Panc1 (cell line): ENCODE results near the gene CGN. TPM values are rescaled to one million over a fixed set of nuclear protein-coding genes. Genes with fewer than 3 reads are reported as not detected.

ENCODE experiments used
- ATAC-seq: fragments of 200-7000 bp; cut with Tn5 transposase; 2 replicates; pipeline ENCODE4 v1.9.1; 2020; ENCODE audit warnings: mild to moderate bottlenecking, moderate library complexity
- BruUV-seq: library from RNA; stranded (reverse); fragments of 400-500 nt; replicated peaks from 2 replicates; lab custom pipeline; 2021; lab: Mats Ljungman, UMichigan
- CTCF ChIA-PET: fragments of 300-600 bp; sonication (Branson Sonifier 250); formaldehyde crosslinking; loops from one replicate; lab custom pipeline; 2022; ENCODE audit warnings: antibody characterized with exemption; lab: Charles Lee
- POLR2A ChIA-PET: fragments of 300-600 bp; sonication (Branson Sonifier 250); formaldehyde crosslinking; loops from one replicate; lab custom pipeline; 2022; ENCODE audit warnings: antibody characterized with exemption; lab: Charles Lee
- DNase-seq: peaks from one replicate; pipeline ENCODE4 v3.0.0-alpha.2; 2010; ENCODE audit warnings: low read depth, low spot score
- H3K27ac ChIP-seq: 2 replicates; pipeline ENCODE4 v1.5.1; 2011; ENCODE audit warnings: mild to moderate bottlenecking, low read length, inconsistent platforms
- H3K27me3 ChIP-seq: fragments of 200-500 bp; sonication (Bioruptor generic); 2 replicates; pipeline ENCODE4 v1.6.0; 2014; ENCODE audit warnings: low read length, inconsistent platforms; ENCODE audit not compliant: control insufficient read depth, insufficient read depth
- H3K36me3 ChIP-seq: fragments of 200-500 bp; sonication (Bioruptor generic); 2 replicates; pipeline ENCODE4 v1.5.1; 2014; ENCODE audit warnings: inconsistent platforms, mild to moderate bottlenecking, low read length, moderate library complexity; ENCODE audit not compliant: control insufficient read depth, insufficient read depth
- H3K4me1 ChIP-seq: 2 replicates; pipeline ENCODE4 v1.5.1; 2011; ENCODE audit warnings: inconsistent platforms, mild to moderate bottlenecking, low read length, moderate library complexity; ENCODE audit not compliant: control insufficient read depth, insufficient read depth
- H3K4me3 ChIP-seq, 2 experiments: 2 replicates each; pipeline ENCODE4 v1.5.1; 2011 to 2012; ENCODE audit warnings: low read depth in 2 of 2, low read length in 2 of 2, mild to moderate bottlenecking in 2 of 2, inconsistent platforms in 1 of 2, moderate library complexity in 1 of 2
- H3K9me3 ChIP-seq: fragments of 200-500 bp; sonication (Bioruptor generic); 2 replicates; pipeline ENCODE4 v1.5.1; 2014; ENCODE audit warnings: low read depth, mild to moderate bottlenecking, inconsistent platforms, low read length, moderate library complexity; ENCODE audit not compliant: control insufficient read depth, insufficient read depth
- CTCF ChIP-seq: fragments of 450-650 bp; IDR thresholded peaks from 2 replicates; pipeline ENCODE4 v1.5.1; 2017; ENCODE audit warnings: mild to moderate bottlenecking
- POLR2AphosphoS5 ChIP-seq: IDR thresholded peaks from 2 replicates; pipeline ENCODE4 v1.6.1; 2012; ENCODE audit warnings: mild to moderate bottlenecking, low read depth, low read length, moderate library complexity
- REST ChIP-seq, 2 experiments: IDR thresholded peaks; 2 replicates each; pipeline ENCODE4 v1.6.1; 2011 to 2012; ENCODE audit warnings: low read depth in 2 of 2, control low read depth in 1 of 2, low read length in 1 of 2, mild to moderate bottlenecking in 1 of 2, moderate library complexity in 1 of 2; ENCODE audit not compliant: insufficient read depth in 1 of 2
- SIN3A ChIP-seq: IDR thresholded peaks from 2 replicates; pipeline ENCODE4 v1.6.1; 2012; ENCODE audit warnings: low read depth, mild to moderate bottlenecking, low read length, moderate library complexity, borderline replicate concordance; ENCODE audit not compliant: insufficient read depth
- TCF7L2 ChIP-seq: IDR thresholded peaks from 2 replicates; pipeline ENCODE4 v1.6.1; 2011; ENCODE audit warnings: mild to moderate bottlenecking, low read depth, low read length, inconsistent platforms
- in situ Hi-C: cut with HindIII; loops from 2 replicates; pipeline ENCODE4 v1.10.0; 2016; ENCODE audit warnings: low sequenced_read_pairs, low pct_unique_long_range_greater_than_20kb
- intact Hi-C: fragments of 100-400 bp; cut with micrococcal nuclease; formaldehyde crosslinking; loops from one replicate; pipeline ENCODE4 v1.10.0; 2022; ENCODE audit not compliant: unreplicated experiment
- total RNA-seq: library from RNA; stranded (reverse); gene quantifications from one replicate; pipeline ENCODE4 v1.2.1, GENCODE V29; 2021; ENCODE audit not compliant: unreplicated experiment

CGN gene
- total RNA-seq, 1 experiment from 2014 or later = 10.2 TPM

GRCh38 chr1:151509350-151510019, 1.7 kb upstream of the CGN start:
- ChIA-PET CTCF (no interaction called here), POLR2A (no interaction called here)
- Histone ChIP-seq H3K36me3 (no peaks in the 10 kb centered on the region; the same call in 1 of the 2 replicates), H3K27ac (no peak overlapping the region), H3K4me3 (no peak overlapping the region), H3K9me3 (no peaks in the 10 kb centered on the region), H3K4me1 (peaks cover 30% of the 10 kb centered on the region), H3K27me3 (no peaks in the 10 kb centered on the region)
- ATAC-seq (no peak), DNase-seq (no peak)
- TF ChIP-seq CTCF (no peak), REST (IDR thresholded peaks at IDR 0.05; ENCODE audit: insufficient read depth in 1 of 2, low read depth in 2 of 2, low read length in 1 of 2) (no peak), SIN3A (no peak), POLR2AphosphoS5 (no peak), TCF7L2 (no peak)
- no TSS peak for BruUV-seq
- in situ Hi-C loops (no loop called here), intact Hi-C loops (loop anchor here (10.0 kb wide), 1 partner anchor 65 kb away; no protein-coding TSS in a partner anchor)

GRCh38 chr1:151510020-151510405, 1.2 kb upstream of the CGN start:
- TF ChIP-seq POLR2AphosphoS5 = no peak
- no peak for TF ChIP-seq CTCF
- no peak for TF ChIP-seq REST (IDR thresholded peaks at IDR 0.05; ENCODE audit: insufficient read depth in 1 of 2, low read depth in 2 of 2, low read length in 1 of 2)
- no peak for TF ChIP-seq SIN3A
- TF ChIP-seq TCF7L2 = no peak
- Histone ChIP-seq H3K9me3 (no peaks in the 10 kb centered on the region), H3K4me1 (peaks cover 30% of the 10 kb centered on the region), H3K4me3 (no peak overlapping the region), H3K27ac (peak overlapping the region; percentile 78; the same call in 1 of the 2 replicates), H3K36me3 (no peaks in the 10 kb centered on the region; the same call in 1 of the 2 replicates), H3K27me3 (no peaks in the 10 kb centered on the region)
- BruUV-seq = no TSS peak
- ChIA-PET CTCF (interaction anchor here (0.6 kb wide), 1 partner anchor 32 kb away, joined by 3 read pairs; no protein-coding TSS in a partner anchor), POLR2A (interaction anchor here (0.6 kb wide), 1 partner anchor 256 kb away, joined by 10 read pairs; the partner anchor contains the start of gene PSMD4)
- intact Hi-C loops (loop anchor here (10.0 kb wide), 1 partner anchor 65 kb away; no protein-coding TSS in a partner anchor), in situ Hi-C loops (no loop called here)
- DNase-seq (no peak), ATAC-seq (no peak)
